Activated CD4-positive, alpha-beta memory T cell treated with anti-CD3 and anti-CD28 coated beads for 36 hours (primary cell): Measurements from ENCODE around the gene SMIM24. TPM values are rescaled to one million over a fixed set of nuclear protein-coding genes. Genes with fewer than 3 reads are reported as not detected.

Experiments used
- CTCF ChIA-PET: fragments of 350-600 bp; sonication (Branson Sonifier 250); formaldehyde crosslinking; loops from one replicate; lab custom pipeline; 2021; ENCODE audit warnings: antibody characterized with exemption, inconsistent platforms; lab: Charles Lee
- POLR2A ChIA-PET: fragments of 350-600 bp; sonication (Branson Sonifier 250); formaldehyde crosslinking; loops from one replicate; lab custom pipeline; 2021; ENCODE audit warnings: antibody characterized with exemption; lab: Charles Lee
- DNase-seq: peaks from one replicate; pipeline ENCODE4 v3.0.0-alpha.2; 2020
- H3K27ac Mint-ChIP-seq: one replicate; pipeline ENCODE4 v1.8.0; 2021; ENCODE audit warnings: mixed read lengths
- H3K27me3 Mint-ChIP-seq: one replicate; pipeline ENCODE4 v1.8.0; 2021; ENCODE audit warnings: mixed read lengths
- H3K36me3 Mint-ChIP-seq: one replicate; pipeline ENCODE4 v1.8.0; 2021; ENCODE audit warnings: mixed read lengths
- H3K4me1 Mint-ChIP-seq: one replicate; pipeline ENCODE4 v1.8.0; 2021; ENCODE audit warnings: low read depth, mixed read lengths
- H3K4me3 Mint-ChIP-seq: one replicate; pipeline ENCODE4 v1.8.0; 2021; ENCODE audit warnings: mild to moderate bottlenecking, mixed read lengths
- H3K9me3 Mint-ChIP-seq: one replicate; pipeline ENCODE4 v1.8.0; 2021; ENCODE audit warnings: mixed read lengths
- intact Hi-C: fragments of 100-400 bp; cut with micrococcal nuclease; formaldehyde crosslinking; loops from one replicate; pipeline ENCODE4 v1.15.1; 2023
- total RNA-seq, 2 experiments: library from RNA; stranded (reverse); gene quantifications; one replicate each; pipeline ENCODE4 v1.2.3, GENCODE V29; 2021

The SMIM24 gene
- total RNA-seq, 2 experiments from 2014 or later, result not detected

DNA sequence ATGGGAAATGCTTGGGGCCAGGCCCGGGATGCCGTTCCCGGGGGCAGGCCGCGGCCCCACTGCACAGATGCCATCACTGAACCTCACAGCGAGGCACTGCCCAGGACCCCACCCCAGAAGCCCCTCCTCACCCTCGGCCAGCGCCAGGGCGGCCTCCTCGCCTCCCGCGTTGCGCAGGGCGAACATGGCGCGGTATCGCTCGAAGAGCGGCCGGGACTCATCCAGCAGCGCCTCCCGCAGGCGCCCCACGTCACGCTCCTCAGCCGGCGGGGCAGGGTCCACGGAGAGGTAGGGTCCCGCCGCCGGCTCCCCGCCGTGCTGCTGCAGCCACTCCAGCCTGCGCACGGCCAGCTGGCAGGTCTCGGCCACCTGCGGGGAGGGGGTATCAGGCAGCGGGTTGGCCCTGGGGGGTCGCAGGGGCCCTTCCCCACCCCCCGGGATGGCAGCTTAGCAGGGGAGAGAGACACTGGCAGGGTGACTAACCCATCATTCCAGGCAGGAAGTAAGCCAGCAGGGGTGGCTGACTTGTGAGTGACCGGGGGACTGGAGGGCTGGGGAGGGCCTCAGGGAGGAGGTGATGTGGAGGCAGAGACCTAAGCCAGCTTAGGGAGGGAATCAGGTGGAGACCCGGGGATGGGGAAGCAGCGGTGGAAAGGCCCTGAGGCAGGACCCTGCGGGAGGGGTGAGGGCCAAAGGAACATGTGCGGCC is 12.0 kb upstream of the SMIM24 start:
- intact Hi-C loops, result no loop called here
- Mint-ChIP-seq H3K36me3 (peaks cover 21% of the 10 kb centered on the region), H3K4me3 (no peak overlapping the region), H3K27ac (no peak overlapping the region), H3K9me3 (no peaks in the 10 kb centered on the region), H3K27me3 (no peaks in the 10 kb centered on the region), H3K4me1 (peaks cover 8% of the 10 kb centered on the region)
- CTCF ChIA-PET, result no interaction called here
- DNase-seq, result no peak
- POLR2A ChIA-PET, result interaction anchor here (2.0 kb wide), 1 partner anchor 8 kb away, joined by 5 read pairs; the partner anchor contains the start of gene DOHH

DNA sequence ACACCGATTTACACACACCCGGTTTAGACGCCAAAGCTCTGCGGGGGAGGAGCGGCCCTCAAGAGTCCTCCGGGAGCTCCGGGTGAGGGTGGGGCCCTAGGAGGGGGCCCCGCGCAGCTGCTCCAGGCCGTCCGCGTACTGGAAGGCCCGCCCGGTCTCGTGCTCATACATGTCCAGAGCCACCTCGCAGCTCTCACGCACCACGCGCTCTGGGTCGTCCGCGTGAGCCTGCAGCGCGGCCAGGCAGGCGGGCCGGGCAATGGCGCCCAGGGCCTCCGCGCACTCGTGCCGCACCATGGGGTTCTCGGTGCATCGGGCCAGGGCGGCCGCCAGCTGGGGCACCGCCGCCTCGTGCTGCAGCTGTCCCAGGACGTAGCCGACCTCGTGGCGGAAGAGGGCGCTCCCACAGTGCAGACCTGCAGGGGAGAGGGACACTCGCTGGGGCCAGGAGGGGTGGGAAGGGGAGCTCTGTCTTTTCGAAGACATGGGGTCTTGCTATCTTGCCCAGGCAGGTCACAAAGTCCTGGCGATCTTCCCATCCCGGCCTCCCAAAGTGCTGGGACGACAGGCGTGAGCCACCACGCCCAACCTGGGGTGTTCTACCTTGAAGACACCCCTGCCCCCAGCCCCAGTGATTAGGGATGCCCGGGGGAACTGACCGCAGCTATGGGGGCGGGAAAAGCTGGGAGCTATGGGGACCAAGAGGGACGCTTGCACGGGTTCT is 11.2 kb upstream of the SMIM24 start:
- H3K36me3 Mint-ChIP-seq, result peaks cover 21% of the 10 kb centered on the region
- H3K4me3 Mint-ChIP-seq, result no peak overlapping the region
- no peaks in the 10 kb centered on the region for H3K9me3 Mint-ChIP-seq
- intact Hi-C loops, result no loop called here
- POLR2A ChIA-PET, result interaction anchor here (2.0 kb wide), 1 partner anchor 8 kb away, joined by 5 read pairs; the partner anchor contains the start of gene DOHH
- no peaks in the 10 kb centered on the region for H3K27me3 Mint-ChIP-seq
- CTCF ChIA-PET, result no interaction called here
- no peak overlapping the region for H3K27ac Mint-ChIP-seq
- DNase-seq, result no peak
- peaks cover 6% of the 10 kb centered on the region for H3K4me1 Mint-ChIP-seq

DNA sequence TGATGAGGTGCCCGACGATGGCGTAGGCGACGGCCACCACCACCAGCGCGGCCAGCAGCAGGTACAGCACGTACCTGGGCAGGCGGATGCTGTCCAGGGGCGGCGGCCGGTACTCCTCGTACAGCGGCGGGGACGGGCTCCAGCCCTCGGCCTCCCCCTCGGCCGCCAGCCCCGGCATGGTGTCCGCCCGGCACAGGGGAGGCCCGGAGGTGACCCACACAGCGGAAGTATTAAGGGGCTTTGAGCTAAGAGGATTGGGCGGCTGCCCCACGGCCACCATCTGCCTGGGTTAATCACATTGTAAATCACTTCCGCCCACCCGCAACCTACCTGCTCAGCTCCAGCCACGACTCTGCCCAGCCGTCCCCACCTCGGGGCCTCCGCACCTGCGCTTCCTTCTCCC is 2.9 kb upstream of the SMIM24 start, which contains the start of gene SMIM44:
Gene SMIM44 (minus strand): TSS at position 216 of the 403 bp plus-strand sequence. CDS start 38 bp downstream, at position 178.
- Mint-ChIP-seq H3K27me3 (peaks cover 2% of the 10 kb centered on the region), H3K9me3 (no peaks in the 10 kb centered on the region), H3K27ac (no peak within 1 kb of the TSS), H3K4me1 (peaks cover 3% of the 10 kb centered on the region), H3K4me3 (no peak within 1 kb of the TSS), H3K36me3 (no peaks in the 10 kb centered on the region)
- ChIA-PET POLR2A (no interaction called here), CTCF (interaction anchor here (1.2 to 3.5 kb wide), 4 partner anchors 11 to 178 kb away, joined by 4 to 32 read pairs (median 10); no protein-coding TSS in a partner anchor)
- no peak for DNase-seq
- intact Hi-C loops, result no loop called here

DNA sequence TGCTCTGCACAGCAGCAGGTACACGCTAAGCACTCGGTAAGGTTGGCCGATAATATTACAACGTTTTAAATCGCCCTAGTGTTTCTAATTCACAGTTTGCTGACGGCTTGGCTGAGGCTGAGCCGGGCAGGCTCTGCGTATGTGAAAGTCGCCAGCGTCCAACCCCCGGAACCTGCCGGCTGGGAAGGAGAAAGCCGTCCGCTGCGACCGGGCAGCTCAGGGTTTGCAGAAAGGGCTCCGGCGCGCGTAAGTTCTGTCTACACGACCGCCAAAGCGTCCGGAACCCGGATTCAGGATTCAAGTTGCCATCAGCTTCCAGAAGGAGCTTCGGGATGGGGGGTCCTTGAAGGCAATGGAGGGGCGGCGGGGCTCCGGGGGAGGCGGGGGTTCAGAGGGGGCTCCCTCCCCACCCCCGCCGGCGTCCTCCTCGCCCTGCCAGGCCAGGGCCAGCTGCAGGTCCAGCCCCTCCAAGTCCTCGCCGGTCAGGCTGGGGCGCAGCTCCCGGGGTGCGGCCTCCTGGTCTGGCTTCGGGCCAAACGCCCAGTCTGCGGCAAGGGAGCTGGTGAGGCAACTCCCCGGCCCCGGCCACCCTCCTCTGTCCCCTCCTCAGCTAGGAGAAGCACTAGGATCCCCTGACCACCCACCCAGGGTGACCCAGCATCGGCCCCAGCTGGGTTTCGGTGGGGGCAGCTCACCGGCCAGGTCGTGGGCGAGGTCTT is 2.3 kb upstream of the SMIM24 start:
- peaks cover 4% of the 10 kb centered on the region for H3K27me3 Mint-ChIP-seq
- ChIA-PET CTCF (interaction anchor here (1.7 to 2.4 kb wide), 2 partner anchors 10 to 177 kb away, joined by 6 to 15 read pairs; no protein-coding TSS in a partner anchor), POLR2A (no interaction called here)
- H3K4me3 Mint-ChIP-seq, result no peak overlapping the region
- H3K36me3 Mint-ChIP-seq, result no peaks in the 10 kb centered on the region
- no peak for DNase-seq
- intact Hi-C loops, result no loop called here
- no peaks in the 10 kb centered on the region for H3K9me3 Mint-ChIP-seq
- H3K27ac Mint-ChIP-seq, result no peak overlapping the region
- H3K4me1 Mint-ChIP-seq, result peaks cover 7% of the 10 kb centered on the region

DNA sequence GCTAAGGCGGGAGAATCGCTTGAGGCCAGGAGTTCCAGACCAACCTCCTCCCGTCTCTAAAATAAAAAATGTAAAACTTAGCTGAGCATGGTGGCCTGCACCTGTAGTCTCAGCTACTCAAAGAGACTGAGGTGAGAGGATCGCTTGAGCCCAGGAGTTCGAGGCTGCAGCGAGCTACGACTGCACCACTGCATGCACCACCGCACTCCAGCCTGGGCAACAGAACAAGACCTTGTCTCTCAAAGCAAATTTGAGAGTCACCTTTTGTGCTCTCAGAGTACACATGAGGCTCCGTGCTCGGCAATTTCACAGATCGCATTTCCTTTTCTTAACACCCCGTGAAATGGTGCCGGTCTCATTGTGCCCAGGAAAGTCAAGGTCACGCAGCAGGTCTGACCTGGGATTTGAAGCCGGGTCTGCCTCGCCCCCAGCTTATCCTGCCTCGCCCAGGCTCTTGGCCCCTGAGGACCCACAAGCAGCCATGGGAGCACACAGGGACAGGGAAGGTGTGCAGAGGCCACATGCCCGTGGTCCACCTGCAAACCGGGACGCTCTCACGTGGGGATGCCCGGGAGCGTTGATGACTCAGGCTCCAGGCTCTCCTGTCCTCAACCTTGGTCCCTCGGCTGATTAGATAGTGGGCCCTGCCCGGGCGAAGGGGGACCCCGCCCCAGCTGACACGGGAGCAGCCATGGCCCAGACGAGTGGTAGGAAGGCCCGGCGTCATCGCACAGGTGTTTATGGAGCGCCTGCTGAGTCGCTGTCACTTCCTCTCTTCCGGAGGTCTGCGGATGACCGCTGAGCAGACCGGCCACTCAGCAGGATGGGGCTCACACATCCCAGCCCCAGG is 1.1 kb upstream of the SMIM24 start:
- ChIA-PET POLR2A (no interaction called here), CTCF (interaction anchor here (0.5 kb wide), 1 partner anchor 176 kb away, joined by 4 read pairs; no protein-coding TSS in a partner anchor)
- intact Hi-C loops, result no loop called here
- Mint-ChIP-seq H3K27ac (no peak overlapping the region), H3K36me3 (no peaks in the 10 kb centered on the region), H3K9me3 (no peaks in the 10 kb centered on the region), H3K4me1 (peaks cover 7% of the 10 kb centered on the region), H3K27me3 (peaks cover 4% of the 10 kb centered on the region), H3K4me3 (no peak overlapping the region)
- no peak for DNase-seq

DNA sequence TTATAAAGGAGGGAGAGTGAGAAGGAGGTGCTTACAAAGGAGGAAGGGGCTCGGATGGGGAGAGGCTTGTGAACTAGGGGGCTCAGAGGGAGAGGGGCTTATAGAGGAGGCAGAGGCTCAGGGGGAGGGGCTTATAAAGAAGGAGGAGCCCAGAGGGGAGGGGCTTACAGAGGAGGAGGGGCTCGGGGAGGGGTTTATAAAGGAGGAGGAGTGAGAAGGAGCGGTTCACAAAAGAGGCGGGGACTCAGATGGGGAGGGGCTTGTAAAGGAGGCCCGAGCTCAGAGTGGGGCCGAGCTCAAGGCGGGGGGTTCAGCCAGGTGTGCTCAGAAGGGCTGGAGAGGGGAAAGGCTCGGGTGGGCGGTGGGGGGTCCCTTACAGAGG is 500 bp downstream of the SMIM24 start:
- H3K4me3 Mint-ChIP-seq, result no peak overlapping the region
- intact Hi-C loops, result no loop called here

DNA sequence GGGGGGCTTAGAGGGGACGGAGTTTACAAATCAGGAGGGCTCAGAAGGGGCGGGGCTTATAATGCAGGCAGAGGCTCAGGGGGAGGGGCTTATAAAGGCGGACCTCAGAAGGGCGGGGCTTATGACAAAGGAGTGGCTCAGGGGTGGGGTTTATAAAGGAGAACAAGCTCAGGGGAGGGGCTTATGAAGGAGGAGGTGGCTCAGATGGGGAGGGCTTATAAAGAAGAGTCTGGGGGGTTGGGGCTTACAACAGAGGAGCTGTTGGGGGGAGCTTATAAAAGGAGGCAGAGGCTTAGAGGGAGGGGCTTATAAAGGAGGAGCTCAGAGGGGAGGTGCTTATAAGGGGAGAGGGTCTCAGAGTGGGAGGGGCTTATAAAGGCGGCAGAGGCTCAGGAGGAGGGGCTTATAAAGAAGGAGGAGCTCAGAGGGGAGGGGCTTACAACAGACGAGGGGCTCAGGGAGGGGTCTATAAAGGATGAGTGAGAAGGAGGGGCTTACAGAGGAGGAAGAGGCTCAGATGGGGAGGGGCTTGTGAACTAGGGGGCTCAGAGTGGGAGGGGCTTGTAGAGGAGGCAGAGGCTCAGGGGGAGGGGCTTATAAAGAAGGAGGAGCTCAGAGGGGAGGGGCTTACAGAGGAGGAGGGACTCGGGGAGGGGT is 1.0 kb downstream of the SMIM24 start:
- no peak overlapping the region for H3K27ac Mint-ChIP-seq
- ChIA-PET CTCF (interaction anchor here (0.6 to 1.9 kb wide), 4 partner anchors 8 to 219 kb away, joined by 3 to 8 read pairs (median 4); no protein-coding TSS in a partner anchor), POLR2A (no interaction called here)
- no peak overlapping the region for H3K4me3 Mint-ChIP-seq
- peaks cover 7% of the 10 kb centered on the region for H3K4me1 Mint-ChIP-seq
- H3K36me3 Mint-ChIP-seq, result no peaks in the 10 kb centered on the region
- no peaks in the 10 kb centered on the region for H3K9me3 Mint-ChIP-seq
- DNase-seq, result peak; percentile 60
- H3K27me3 Mint-ChIP-seq, result peaks cover 2% of the 10 kb centered on the region
- intact Hi-C loops, result no loop called here

More for the DNA sequence above, 500 bp downstream of the SMIM24 start:
- Mint-ChIP-seq H3K27ac (no peak overlapping the region), H3K9me3 (no peaks in the 10 kb centered on the region), H3K36me3 (no peaks in the 10 kb centered on the region), H3K4me1 (peaks cover 7% of the 10 kb centered on the region), H3K27me3 (peaks cover 2% of the 10 kb centered on the region)
- peak; percentile 46 for DNase-seq
- ChIA-PET POLR2A (no interaction called here), CTCF (interaction anchor here (0.7 to 1.9 kb wide), 3 partner anchors 9 to 175 kb away, joined by 3 to 8 read pairs (median 5); no protein-coding TSS in a partner anchor)

DNA sequence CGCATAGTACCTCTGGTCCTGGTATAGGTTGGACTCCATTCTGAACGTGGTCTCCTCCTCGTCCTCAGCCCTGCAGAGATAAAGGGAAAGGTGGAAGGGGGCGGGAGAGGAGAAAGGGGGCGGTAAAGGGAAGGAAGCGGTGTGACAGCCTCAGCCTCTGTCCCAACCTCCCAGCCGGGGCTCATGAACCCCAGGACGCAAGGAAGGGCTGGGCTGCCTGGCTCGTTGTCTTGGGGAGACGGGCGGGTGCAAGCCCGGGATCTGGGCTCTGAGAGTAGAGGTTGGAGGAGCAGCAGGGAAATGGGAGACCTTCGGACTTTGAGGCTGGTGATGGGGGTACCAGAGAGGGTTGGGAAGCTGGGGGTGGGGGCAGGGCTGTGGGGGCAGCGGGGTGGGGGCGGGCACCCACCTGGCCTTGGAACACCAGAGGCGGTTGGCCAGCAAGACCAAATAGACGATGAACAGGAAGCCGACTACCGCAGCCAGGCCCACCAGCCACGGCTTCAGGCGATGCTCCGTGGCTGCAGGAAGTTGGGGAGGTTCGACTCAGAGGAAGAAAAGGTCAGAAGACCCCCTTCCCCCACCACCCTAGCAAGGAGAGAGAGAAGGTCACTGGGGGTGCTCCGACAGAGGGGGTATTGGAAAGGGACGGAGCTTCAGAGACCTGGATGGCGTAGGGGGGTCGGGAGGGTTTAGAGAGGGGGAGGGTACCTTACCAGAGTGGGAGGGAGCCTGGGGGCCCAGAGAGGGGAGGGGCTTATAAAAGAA is 1.7 kb downstream of the SMIM24 start:
- Mint-ChIP-seq H3K36me3 (no peaks in the 10 kb centered on the region), H3K9me3 (no peaks in the 10 kb centered on the region), H3K4me1 (peaks cover 7% of the 10 kb centered on the region), H3K27ac (no peak overlapping the region), H3K27me3 (peaks cover 2% of the 10 kb centered on the region), H3K4me3 (no peak overlapping the region)
- ChIA-PET POLR2A (no interaction called here), CTCF (interaction anchor here (0.6 to 1.9 kb wide), 2 partner anchors 174 to 220 kb away, joined by 3 to 8 read pairs; no protein-coding TSS in a partner anchor)
- intact Hi-C loops, result no loop called here
- DNase-seq, result peak; percentile 16

DNA sequence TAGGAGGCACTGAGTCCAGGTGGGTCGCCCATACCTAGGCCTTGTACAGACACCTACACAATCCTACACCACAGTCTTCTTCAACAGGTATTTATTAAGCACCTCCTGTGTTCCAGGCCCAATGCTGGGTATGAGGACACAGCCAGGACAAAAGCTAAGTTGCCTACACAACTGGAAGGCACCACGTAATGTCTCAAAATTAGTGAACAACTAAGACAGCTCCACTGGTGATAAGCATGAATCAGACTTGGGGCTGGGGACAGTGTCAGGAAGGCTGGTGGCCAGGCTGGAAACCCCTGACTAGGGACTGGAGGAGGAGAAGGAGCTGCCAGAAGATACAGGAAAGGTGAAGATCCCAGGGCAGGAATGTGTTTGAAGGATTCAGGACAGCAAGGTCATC is 2.4 kb downstream of the SMIM24 start:
- Mint-ChIP-seq H3K9me3 (no peaks in the 10 kb centered on the region), H3K4me1 (peaks cover 7% of the 10 kb centered on the region), H3K36me3 (no peaks in the 10 kb centered on the region), H3K4me3 (no peak overlapping the region), H3K27me3 (peaks cover 2% of the 10 kb centered on the region), H3K27ac (no peak overlapping the region)
- POLR2A ChIA-PET, result no interaction called here
- no peak for DNase-seq
- intact Hi-C loops, result no loop called here
- CTCF ChIA-PET, result no interaction called here

DNA sequence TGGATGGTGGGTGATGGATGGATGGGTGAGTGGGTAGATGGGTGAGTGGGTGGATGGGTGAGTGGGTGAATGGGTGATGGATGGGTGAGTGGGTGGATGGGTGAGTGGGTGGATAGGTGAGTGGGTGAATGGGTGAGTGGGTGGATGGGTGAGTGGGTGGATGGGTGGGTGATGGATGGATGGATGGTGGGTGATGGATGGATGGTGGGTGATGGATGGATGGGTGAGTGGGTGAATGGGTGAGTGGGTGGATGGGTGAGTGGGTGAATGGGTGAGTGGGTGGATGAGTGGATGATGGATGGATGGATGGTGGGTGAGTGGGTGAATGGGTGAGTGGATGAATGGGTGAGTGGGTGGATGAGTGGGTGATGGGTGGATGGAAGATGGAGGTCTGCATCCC is 2.8 kb downstream of the SMIM24 start:
- H3K27me3 Mint-ChIP-seq, result peaks cover 2% of the 10 kb centered on the region
- no peaks in the 10 kb centered on the region for H3K36me3 Mint-ChIP-seq
- no peak overlapping the region for H3K4me3 Mint-ChIP-seq
- intact Hi-C loops, result no loop called here
- no peak overlapping the region for H3K27ac Mint-ChIP-seq
- ChIA-PET CTCF (no interaction called here), POLR2A (no interaction called here)
- DNase-seq, result no peak
- H3K4me1 Mint-ChIP-seq, result peaks cover 7% of the 10 kb centered on the region
- no peaks in the 10 kb centered on the region for H3K9me3 Mint-ChIP-seq
